HG03378 (cell line): ENCODE data around the gene PREX1.

Experiments used
- ATAC-seq: cut with Tn5 transposase; IDR thresholded peaks from one replicate; pipeline ENCODE4 v1.9.1; 2021; ENCODE audit warnings: mild to moderate bottlenecking, moderate library complexity; ENCODE audit not compliant: unreplicated experiment

PREX1 gene

GRCh38 chr20:48722737-48723191 is 105.0 kb downstream of the PREX1 start:
- ATAC-seq: no peak

GRCh38 chr20:48722002-48722731 is 105.6 kb downstream of the PREX1 start:
- no peak for ATAC-seq

GRCh38 chr20:48721324-48722001 is 106.3 kb downstream of the PREX1 start:
- no peak for ATAC-seq

- ATAC-seq: no peak
Observed at GRCh38 chr20:48720256-48720985, 107.4 kb downstream of the PREX1 start.

GRCh38 chr20:48719598-48720255 is 108.1 kb downstream of the PREX1 start:
- no peak for ATAC-seq

GRCh38 chr20:48718786-48719578 is 108.8 kb downstream of the PREX1 start:
- no peak for ATAC-seq

- no peak for ATAC-seq
Observed at GRCh38 chr20:48717680-48718223, 110.0 kb downstream of the PREX1 start.

GRCh38 chr20:48717095-48717672 is 110.6 kb downstream of the PREX1 start:
- ATAC-seq: no peak

GRCh38 chr20:48716541-48716940 is 111.3 kb downstream of the PREX1 start:
- ATAC-seq: no peak

- no peak for ATAC-seq
Observed at GRCh38 chr20:48716086-48716485, 111.7 kb downstream of the PREX1 start.

GRCh38 chr20:48714764-48715163 is 113.0 kb downstream of the PREX1 start:
- ATAC-seq: no peak

GRCh38 chr20:48711696-48712464 is 115.9 kb downstream of the PREX1 start:
- ATAC-seq: no peak

- ATAC-seq: no peak
Observed at GRCh38 chr20:48711044-48711428, 116.8 kb downstream of the PREX1 start.

GRCh38 chr20:48710341-48711043 is 117.3 kb downstream of the PREX1 start:
- ATAC-seq: no peak

GRCh38 chr20:48709744-48710143 is 118.1 kb downstream of the PREX1 start:
- no peak for ATAC-seq

GRCh38 chr20:48709058-48709691 is 118.6 kb downstream of the PREX1 start:
- ATAC-seq: no peak

- no peak for ATAC-seq
Observed at GRCh38 chr20:48708630-48709029, 119.2 kb downstream of the PREX1 start.

- no peak for ATAC-seq
Observed at GRCh38 chr20:48708116-48708515, 119.7 kb downstream of the PREX1 start.
